Femur (tissue), 1 donor: ENCODE data around the gene UBE2D2.

Source experiments
- DNase-seq: peaks from one replicate; pipeline ENCODE4 v3.0.0-alpha.2; 2017

The UBE2D2 gene

DNA sequence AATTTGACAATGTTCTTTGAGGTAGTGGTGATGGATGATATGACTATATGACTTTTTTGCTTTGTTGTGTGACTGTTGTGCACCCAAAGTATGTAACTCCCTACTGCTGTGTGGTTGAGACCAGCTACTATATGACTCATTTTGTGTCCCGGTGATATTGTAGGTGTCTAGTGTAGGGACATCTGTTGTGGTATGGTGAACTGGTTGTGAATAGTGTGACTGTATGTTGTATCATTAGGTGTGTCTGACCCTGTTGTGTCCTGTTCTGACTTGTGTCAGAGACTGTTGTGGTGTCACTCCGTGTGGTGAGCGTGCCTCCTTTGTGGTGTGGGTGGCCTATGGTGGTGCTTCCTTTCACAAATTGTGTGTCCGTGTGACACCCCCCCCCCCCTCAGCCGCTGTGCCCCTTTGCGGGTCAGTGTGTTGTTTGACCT, 75.9 kb downstream of the UBE2D2 start:
- DNase-seq = no peak

DNA sequence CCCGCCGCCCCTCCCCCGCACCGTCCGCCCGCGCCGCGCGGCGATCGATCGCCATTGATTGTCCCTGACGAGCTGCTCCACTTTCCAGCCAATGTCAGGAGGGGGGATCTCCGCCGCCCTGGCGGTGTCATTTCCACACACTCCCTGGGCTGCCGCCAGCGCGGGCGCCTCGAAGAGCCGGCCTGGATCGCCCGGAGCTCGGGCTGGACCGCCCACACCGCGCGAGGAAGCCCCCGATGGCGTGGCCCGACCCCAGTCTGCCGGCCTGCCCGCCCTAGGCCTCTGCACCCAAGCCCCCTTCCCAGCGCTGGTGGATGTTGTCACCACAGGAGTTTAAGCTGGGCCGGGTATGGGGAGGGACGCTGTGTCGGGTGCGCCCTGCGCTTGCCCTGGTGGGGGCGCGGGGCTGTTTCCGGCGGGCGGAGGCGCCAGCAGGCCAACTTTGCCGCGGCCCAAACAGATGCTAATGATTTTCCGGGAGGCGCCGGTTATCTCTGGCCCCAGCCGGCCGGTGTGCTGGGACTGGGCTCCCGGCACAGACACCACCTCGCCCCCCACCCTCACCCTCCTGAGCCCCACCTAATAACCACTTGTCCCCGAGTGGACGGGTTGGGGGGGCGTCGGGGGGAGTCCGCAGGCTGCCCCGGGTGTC, 76.4 kb downstream of the UBE2D2 start:
- peak; percentile 93 for DNase-seq

DNA sequence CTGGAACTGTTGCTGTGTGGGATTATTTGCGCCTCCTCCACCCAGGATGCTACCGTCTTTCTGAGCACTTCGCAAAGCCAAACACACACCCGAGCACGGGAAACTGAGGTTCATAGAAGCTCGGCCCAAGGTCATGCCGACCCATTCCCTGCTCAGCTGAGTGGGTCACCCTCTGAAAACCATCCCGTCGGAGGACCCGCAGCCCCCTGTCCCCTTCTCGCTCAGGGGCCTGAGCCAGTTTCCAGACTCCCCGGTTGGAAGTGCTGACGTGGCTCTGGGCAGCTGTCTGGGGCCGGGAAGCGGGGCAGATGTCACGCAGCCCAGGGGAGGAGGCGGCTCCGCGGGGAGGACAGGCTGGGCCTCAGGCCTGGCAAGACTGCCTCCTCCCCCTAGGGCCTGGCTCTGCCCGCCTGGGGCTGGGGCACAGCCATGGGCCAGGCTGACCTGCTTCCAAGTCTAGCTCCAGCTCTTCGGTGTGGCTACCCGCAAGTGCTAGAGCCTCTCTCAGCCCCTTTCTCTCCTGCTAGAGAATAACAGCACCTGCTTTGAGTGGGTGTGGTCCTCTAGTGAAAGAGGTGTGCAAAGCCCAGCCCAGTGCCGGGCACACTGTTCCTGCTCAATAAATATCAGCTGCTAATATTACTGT, 77.1 kb downstream of the UBE2D2 start:
- DNase-seq = peak; percentile 92

DNA sequence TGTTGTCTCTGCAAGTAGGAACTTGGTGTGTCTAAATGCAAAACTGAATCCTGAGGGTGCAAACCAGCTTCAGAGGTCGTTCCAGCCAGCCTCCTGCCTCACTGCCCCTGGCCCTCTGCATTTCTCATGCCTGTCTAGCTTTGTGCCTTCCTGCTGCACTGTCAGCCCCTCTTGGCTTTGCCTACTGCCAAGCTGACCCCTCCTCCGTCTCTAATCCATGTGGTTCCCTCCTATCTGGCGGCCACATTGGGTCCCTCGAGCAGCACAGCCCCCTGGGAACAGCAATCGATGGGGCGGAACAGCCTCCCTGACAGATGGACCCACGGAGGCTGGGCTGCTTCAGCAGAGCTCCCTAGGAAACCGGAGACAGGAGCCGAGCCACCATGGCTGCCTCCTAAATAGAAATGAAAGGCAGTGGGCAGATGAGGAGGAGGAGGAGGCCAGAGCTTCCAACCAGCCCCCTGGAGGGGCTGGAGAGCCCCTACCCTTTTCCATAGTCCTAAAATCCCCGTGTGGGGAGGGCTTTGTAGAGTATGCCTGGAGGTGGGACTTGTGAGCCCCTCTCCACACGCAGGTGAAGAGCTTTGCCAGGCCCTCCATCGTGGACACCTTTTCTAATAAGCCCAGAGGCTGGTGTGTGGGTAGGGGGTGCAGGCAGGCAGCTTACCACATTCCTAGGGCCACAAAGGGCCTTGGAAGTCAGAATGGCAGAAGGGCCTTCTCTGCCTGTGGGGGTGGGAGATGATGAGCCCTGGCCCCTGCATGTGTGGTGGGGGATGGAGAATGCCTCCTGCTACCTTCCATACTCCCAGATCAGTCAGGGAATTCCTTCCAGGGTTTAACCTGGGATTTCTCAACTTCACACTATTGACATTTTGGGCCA, 77.8 kb downstream of the UBE2D2 start:
- DNase-seq = no peak

DNA sequence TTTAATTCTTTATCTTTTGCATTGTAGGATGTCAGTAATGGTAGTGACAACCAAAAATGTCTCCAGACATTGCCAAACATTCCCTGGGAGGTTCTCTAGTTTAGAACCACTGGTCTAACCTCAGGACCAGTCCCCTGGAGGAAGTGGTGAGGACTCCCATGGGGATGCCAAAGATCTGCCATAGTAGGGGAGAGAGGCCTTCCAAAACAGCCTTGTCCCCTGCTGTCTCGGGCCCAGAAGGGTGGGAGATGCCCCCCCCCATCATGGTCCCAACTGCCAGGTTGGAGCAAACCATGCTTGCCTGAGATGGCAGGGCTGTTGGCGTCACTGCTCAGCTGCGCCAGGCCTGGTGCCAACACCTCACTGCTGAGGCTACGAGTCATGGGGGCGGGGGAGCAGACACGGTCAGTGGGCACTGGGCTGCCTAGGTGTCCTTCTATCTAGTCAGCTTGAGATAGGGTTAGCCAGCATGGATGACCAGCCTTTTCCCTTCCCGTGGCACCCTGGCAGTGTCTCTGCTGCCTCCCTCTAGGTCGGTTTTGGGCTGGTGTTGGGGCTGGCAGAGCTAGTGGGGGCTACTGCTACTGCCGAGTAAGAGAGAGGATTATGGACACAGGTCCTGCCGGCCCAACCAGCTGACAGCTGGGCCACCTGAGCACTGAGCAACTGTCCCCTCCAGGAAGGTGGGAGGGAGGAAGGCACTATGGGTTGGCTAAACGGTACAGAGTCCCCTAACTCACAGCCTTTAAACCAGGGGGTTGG, 78.7 kb downstream of the UBE2D2 start:
- no peak for DNase-seq

DNA sequence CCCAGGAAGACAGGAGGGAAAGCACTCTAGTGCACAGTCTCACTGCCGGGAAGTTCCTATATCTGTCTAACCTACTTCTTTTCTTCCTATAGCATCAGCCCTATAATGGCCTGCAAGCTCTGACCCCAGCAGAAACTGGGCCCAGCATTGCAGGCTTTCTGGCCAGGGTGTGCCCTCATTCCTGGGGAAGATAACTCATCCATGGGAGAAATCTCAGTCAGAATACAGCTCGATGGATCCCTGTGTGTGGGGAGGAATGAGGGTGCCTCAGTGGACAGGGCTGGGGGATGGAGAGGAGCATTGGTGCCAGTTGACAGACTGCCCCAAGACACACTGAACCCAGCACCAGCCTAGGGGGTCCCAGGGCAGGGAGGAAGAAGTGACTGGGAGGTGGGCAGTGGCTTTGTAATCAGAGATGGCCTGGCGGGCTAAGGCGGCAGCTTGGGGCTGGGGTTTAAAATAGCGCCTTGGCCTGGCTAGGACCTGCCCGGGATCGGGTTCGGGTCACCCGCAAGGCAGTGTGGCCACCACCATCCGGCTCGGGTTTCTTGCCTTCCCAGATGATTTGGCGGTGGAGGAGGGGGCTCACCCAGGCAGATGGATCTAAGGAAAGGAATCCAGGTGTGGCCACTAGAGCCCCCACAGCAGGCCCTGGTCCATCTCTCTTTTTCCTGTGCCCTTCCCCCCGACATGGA, 79.4 kb downstream of the UBE2D2 start:
- DNase-seq = peak; percentile 59

DNA sequence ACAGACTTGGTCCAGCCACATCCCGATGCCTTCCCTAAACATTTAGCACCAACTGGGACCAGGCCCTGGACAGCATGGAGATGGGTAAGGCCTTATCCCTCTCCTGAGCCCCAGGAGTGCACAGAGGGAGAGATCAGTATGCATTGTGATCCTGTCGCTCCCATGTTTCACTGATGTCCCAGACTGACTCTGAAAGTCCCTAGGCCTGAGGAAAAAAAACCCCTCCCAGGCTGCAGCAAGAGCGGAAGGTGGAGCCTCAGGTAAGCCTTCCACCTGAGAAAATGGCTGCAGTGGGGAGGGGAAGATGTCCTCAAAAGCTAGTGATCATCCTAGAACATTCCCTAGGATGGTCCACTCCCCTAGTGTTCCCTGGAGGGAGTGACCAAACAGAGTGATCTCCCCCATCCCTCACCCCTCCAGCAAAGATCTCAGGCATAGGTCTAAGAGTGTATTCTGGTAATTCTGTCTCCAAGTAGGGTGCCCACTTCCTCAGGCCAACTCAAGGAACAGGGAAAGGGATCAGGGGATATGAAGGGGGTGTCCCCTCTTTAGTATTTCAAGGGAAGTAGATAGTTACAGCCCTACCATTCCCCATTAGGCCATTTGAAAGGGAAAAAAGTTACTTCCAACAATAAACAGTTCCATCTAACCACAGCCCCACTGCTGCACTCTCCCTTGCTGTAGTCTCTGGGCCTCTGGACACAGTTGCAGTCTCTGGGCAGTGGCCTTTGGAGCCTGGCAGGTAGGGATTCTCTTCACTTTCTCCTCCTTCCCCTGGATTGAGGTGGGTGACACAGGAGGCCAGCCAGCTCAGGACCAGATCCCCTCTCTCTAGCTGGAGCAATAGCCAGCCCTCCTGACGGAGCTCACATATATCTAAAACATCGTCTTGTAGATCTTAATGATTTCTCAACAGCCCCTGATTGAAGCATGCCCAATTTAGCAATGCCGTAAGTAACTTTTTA, 80.3 kb downstream of the UBE2D2 start:
- peak; percentile 12 for DNase-seq

DNA sequence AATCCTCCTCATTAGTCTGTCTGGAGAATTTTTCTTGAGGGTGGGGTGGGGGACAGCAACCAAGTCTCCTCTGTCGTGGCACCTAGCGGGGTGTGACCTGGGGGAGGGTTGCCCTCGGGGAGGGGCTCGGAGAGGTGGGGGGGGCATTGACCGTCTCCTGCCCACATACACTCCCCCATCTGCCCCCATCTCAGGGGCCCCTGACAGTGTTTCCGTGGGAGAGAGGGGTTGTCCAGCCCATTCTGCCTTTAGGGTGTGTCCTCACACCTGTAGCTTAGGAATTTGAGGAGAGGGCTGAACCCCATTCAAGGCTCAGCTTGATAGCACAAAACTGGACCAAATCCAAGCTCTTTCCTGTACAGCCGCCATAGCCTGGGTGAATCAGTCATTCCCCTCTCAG, 81.1 kb downstream of the UBE2D2 start:
- DNase-seq = peak; percentile 12

DNA sequence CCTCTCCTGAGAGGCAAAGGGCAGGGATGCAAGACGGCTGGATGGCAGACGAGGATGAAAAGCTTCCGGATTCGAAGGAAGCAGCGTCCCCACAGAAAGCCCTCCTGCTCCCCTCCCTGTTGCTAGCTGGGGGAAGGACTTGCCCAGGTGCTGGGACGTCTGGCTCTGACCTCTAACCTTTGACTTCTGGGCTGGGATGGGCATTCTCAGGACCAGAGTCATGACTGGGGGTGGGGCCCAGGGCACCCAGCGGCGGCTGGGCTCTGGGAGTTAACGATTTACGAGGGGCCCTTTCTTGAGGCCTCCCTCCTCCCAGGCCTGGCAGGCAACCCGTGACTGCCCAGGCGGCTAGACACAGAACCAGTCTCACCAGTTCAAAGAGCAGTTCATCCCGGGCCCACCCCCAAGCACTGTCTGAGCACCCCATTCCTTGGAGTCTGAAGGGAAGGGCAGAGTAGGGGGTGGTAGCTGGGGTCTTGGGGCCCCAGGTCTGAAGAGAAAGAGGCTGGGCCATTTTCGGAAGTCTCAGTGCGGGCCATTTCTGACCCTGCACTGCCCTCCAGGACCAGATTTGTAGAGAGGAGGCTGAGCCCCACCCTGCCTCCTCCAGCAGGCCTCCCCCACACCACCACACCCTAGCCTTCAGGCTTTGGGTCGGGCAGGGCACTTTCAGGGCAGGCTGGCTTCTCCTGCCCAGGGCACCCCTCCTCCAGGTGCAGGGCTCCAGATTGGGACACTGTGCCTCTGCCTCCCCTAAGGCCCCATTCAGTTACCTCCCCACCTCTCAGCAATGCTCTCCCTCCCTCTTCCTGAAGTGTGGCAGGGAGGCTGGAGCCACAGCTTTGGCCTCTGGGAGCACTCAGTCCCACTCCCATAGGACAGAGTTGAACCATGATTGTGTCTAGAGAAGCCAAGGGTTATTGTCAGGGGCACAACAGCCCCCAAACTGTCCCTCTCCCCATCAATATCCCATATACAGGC, 82.0 kb downstream of the UBE2D2 start:
- DNase-seq = peak; percentile 15

DNA sequence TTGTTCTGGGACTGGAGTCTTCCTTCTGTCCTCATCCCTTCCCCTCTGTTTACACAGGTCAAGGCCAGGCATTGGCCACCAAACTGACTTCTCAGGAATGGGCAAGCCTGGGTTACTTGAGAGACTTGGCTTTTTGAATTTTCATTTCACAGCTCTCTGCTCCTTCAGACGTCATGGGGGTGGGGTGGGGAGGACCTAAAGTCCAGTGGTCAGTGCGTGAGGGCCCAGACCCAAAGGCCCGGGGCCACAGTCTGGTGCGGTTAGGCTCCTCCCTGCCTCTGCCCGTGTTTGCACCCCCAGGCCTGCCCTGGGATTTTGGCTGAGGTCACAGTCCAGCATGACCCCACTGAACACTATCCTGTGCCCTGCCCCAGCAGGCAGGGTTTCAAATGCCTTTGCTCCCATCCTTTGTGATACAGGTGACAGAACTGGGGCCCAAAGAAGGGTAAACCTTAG, 82.9 kb downstream of the UBE2D2 start:
- no peak for DNase-seq

DNA sequence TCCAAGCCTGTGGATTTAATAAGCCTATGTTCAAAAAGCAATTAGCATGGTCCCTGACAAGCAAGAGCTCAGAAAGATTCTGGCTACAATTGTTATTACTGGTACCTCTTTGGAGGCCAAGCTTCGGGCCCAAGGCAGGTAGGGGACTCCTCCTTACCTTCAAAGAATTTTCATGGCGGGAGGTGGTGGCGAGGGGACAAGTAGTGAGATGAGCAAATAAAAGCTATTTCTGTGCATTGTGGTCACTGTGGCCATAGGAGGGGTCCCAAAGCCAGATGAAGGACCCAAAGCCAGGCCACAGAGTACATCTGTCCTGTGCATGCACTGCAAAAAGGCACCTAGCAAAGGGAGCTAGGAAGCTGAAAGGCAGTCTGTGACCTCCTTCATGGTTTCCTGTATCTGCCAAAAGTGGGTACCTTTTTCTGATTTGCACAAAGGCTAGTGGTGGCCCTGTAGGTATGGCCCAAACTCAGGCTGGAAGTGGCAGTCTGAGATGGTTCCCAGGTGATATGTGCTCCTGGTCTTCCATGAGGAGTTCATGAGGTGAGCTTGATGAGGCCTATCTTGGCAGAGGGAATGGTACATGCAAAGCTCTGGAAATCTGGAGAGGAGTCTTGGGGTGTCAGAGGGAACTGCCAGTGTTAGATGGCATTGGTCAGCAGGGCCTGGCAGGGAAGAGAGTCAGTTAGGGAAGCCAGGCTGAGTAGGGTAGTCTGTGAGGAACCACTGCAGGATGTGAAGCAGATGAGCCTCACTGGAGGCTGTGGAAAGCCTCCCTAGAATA, 83.7 kb downstream of the UBE2D2 start:
- peak; percentile 13 for DNase-seq

DNA sequence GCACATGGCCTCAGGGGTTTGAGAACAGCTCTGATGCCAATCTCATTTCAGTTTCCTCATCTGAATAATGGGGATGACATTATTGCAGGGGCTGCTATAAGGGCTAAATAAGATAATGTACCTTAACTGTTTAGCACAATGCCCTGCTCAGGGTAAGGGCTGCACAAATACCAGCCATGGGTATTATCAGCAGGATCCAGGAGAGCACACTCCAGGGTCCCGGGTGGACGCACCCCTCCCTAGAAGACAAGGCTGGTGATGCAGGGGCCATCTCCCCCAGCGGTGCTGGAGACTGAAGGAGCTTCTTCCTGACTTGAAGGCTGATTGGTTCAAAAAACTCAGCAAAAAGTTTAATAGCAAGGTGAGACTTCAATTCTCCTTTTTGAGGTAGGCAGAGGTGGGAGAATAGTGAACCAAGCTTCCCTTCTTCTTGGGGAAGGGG, 84.3 kb downstream of the UBE2D2 start:
- peak; percentile 2 for DNase-seq

DNA sequence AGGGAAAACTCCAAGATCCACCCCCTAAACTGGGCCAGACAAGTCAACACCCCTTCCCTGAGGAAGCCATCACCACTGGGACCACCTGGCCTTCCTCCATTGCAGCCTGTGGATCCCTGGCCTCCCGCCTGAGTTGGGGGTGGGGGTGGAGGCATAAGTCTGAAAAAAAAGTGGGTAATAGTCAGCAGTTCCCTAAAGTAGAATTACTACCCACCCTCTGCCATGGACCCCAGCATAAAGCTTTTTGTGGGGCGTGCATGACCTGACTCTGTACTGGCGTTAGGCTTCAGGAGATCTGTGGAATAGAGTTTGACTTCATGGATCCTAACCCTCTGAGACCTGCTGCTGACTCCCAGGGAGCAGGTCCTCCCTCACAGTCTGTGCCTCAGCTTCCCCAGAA, 85.0 kb downstream of the UBE2D2 start:
- DNase-seq = peak; percentile 20

DNA sequence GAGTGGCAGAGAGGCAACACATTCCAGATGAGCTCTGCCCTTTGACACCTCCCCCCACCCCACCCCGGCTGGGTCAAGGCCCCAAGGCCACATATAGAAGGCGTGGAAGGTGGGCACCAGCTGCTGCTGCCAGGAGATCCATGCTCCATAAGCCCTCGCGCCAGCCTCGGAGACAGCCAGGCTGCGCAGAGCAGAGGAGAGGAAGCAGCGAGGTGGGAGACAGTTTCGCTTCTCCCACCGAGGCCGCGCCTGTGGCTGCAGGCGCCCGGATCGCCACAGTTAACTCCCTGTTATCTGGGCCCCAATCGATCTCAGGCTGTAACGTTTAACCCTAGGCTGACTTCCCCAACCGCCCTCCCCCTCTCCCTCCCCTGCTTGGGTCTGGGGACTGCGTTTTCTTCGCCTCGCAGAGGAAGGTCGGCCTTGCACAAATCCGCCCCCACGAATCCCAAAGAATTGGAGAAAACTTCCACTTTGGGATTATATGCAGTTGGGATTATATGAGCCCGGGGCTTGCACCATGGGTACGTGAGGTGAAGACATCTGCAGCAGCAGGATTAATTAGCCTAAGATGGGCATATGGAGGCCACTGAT, 85.9 kb downstream of the UBE2D2 start:
- DNase-seq = peak; percentile 46

DNA sequence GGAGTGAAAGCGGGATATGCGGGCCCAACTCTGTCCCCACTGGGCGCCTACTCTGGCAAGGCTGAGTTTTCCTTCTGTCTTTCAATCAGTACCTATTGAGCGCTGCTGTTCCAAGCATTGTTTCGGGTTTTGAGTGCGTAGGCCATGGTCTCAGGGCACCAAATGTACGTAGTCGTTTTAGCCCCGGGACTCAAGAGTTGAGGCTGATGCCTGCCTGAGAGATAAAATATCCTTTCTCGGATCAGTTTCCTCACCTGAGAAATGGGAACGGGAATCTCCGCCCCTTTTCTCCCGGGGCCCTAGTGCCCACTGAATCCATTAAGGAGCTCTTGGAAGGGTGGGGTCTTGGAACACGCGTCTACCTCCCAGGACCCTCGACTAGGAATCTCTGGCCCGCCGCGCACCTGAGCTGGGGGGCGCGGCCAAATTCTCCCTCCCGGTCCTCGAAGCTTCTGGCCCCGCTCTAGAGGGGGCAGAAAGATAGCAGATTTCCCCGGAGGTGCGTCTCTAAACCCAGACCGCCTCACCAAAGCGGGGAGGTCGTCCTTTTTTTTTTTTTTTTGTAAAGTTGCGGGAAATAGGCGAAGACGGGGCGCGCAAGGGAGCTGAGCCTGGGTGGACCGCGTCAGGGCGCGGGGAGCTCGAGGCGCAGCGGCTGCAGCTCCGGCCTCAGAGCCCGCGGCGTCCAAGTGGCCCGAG, 86.5 kb downstream of the UBE2D2 start:
- DNase-seq = peak; percentile 28

DNA sequence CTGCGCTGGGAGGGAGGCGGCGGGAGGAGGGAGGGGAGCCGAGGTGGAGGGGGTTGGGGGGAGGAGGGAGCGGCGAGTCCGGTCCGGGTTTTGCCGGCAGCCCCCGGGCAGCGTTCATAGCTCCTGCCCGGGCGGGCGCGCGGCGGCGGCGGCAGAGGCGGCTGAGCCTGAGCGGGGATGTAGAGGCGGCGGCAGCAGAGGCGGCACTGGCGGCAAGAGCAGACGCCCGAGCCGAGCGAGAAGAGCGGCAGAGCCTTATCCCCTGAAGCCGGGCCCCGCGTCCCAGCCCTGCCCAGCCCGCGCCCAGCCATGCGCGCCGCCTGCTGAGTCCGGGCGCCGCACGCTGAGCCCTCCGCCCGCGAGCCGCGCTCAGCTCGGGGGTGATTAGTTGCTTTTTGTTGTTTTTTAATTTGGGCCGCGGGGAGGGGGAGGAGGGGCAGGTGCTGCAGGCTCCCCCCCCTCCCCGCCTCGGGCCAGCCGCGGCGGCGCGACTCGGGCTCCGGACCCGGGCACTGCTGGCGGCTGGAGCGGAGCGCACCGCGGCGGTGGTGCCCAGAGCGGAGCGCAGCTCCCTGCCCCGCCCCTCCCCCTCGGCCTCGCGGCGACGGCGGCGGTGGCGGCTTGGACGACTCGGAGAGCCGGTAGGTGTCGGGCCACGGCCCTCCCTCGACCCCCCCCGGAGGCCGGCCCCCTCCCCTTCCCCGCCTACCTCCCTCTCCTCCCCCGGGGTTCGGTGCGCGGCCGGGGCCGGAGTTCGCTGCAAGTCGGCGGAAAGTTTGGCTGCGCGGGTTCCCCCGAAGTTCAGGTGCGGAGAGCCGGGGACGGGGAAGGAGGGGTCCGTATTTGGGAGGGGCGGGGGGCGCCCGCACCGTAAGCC, 87.3 kb downstream of the UBE2D2 start, which contains the start of gene CXXC5:
Gene CXXC5, plus strand, starts transcription at position 145 of the 877 bp plus-strand sequence. CDS start 32,175 bp downstream, outside the sequence.
- peak; percentile 91 for DNase-seq
